HFF-Myc (cell line): Measurements from ENCODE around the gene SKI.

Experiments
- DNase-seq: peaks from one replicate; pipeline ENCODE4 v3.0.0-alpha.2; 2011; ENCODE audit warnings: low read depth; ENCODE audit errors: extremely low read depth
- H3K4me3 ChIP-seq: replicated peaks from 2 replicates; pipeline ENCODE4 v1.5.1; 2011; ENCODE audit warnings: low read depth, mild to moderate bottlenecking, control low read depth, low read length
- CTCF ChIP-seq: IDR thresholded peaks from 2 replicates; pipeline ENCODE4 v1.5.1; 2012; ENCODE audit warnings: mild to moderate bottlenecking, low read depth, low read length, control low read depth; ENCODE audit errors: missing control alignments

Gene SKI

GRCh38 chr1:2317230-2318065 lies 89.3 kb downstream of the SKI start:
- no peak for DNase-seq
- no peak overlapping the region for H3K4me3 ChIP-seq
- TF ChIP-seq CTCF, result no peak

- TF ChIP-seq CTCF, result no peak
- no peak overlapping the region for H3K4me3 ChIP-seq
- no peak for DNase-seq
Measured at GRCh38 chr1:2318314-2319278, 90.5 kb downstream of the SKI start.

GRCh38 chr1:2319291-2319690 lies 91.2 kb downstream of the SKI start:
- no peak for TF ChIP-seq CTCF

GRCh38 chr1:2320006-2320405 lies 91.9 kb downstream of the SKI start:
- no peak for DNase-seq
- TF ChIP-seq CTCF, result no peak
- no peak overlapping the region for H3K4me3 ChIP-seq

More at GRCh38 chr1:2319291-2319690, 91.2 kb downstream of the SKI start:
- DNase-seq, result no peak
- no peak overlapping the region for H3K4me3 ChIP-seq

- H3K4me3 ChIP-seq, result no peak overlapping the region
- no peak for TF ChIP-seq CTCF
- DNase-seq, result no peak
Measured at GRCh38 chr1:2320760-2321667, 92.9 kb downstream of the SKI start.

- DNase-seq, result no peak
- no peak overlapping the region for H3K4me3 ChIP-seq
Measured at GRCh38 chr1:2322065-2322571, 94.0 kb downstream of the SKI start.

More at GRCh38 chr1:2322065-2322571, 94.0 kb downstream of the SKI start:
- TF ChIP-seq CTCF, result no peak
